ENCODE measurements around the gene PARS2. TPM values are rescaled to one million over a fixed set of nuclear protein-coding genes. Genes with fewer than 3 reads are reported as not detected.
A peak's percentile ranks its signal among the peaks of the same experiment; 100 is the strongest.

PARS2 gene
- total RNA-seq, 2 donors from 2014 or later, result 3.9 to 4.0 TPM

DNA sequence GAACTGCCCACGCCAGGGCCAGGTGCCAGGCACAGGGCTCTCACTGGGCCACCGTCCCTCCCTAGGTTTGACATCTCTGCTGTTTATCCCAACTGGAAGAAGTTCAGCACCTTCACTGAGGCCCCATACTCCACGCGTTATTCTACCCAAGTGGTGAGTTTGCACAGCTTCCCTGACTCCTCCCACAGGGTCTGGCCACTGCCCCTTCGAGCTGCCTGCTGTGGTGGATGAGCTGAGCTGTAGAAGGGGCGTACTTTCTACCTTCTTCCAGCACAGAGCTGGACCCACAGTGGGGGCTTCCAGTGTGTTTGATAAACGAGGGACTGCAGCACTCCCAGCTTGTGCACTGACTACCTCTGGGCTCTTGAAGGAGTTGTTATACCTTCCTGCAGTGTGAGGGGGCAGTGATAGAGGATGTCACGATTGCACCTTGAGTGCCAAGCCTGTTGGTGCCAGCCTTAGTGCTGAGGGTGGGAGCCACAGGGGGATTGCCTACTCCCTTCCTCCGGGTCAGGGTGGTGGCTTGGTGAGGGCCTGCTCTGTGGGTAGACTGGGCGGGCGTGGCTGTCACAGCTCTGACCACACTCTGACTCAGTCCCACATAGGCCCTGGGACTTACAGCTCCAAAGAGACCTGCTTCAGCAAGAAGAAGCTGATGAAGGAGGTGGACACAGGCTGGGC lies 42.7 kb upstream of the PARS2 start:
- Histone ChIP-seq H3K4me3 (no peak overlapping the region), H3K27me3 (no peaks in the 10 kb centered on the region), H3K4me1 (no peaks in the 10 kb centered on the region), H3K9me3 (no peaks in the 10 kb centered on the region), H3K36me3 (no peaks in the 10 kb centered on the region), H3K27ac (no peak overlapping the region)
- TF ChIP-seq, protein P1, sequence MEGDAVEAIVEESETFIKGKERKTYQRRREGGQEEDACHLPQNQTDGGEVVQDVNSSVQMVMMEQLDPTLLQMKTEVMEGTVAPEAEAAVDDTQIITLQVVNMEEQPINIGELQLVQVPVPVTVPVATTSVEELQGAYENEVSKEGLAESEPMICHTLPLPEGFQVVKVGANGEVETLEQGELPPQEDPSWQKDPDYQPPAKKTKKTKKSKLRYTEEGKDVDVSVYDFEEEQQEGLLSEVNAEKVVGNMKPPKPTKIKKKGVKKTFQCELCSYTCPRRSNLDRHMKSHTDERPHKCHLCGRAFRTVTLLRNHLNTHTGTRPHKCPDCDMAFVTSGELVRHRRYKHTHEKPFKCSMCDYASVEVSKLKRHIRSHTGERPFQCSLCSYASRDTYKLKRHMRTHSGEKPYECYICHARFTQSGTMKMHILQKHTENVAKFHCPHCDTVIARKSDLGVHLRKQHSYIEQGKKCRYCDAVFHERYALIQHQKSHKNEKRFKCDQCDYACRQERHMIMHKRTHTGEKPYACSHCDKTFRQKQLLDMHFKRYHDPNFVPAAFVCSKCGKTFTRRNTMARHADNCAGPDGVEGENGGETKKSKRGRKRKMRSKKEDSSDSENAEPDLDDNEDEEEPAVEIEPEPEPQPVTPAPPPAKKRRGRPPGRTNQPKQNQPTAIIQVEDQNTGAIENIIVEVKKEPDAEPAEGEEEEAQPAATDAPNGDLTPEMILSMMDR (IDR thresholded peaks at IDR 0.05), result no peak
- no peak for DNase-seq (ENCODE audit: low spot score)

DNA sequence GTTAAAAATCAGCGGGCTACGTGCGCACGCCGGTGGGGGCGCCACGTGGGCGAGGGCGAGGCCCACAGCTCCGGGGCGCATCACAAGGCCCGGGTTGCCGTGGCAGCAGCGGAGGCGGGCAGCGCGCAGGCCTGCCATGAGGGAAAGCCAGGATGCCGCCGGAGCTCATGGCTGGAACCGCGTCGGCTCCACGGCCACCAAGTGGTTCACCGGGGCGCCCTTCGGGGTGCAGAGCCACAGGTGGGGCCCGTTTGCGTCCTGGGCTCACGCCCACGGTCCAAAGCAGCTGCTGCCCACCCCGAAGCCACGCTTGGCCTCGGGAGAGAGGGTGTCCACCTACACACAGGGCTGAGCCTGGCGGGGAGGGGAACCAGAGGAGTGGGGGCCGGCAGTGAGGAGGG lies 41.7 kb upstream of the PARS2 start:
- no peak for DNase-seq (ENCODE audit: low spot score)
- no peak overlapping the region for H3K4me3 ChIP-seq
- no peak overlapping the region for H3K27ac ChIP-seq
- TF ChIP-seq, protein P1 (IDR thresholded peaks at IDR 0.05), result no peak
- H3K4me1 ChIP-seq, result peaks cover 0 to 8% of the 10 kb centered on the region in 2 donors
- H3K36me3 ChIP-seq, result no peaks in the 10 kb centered on the region
- peaks cover 0 to 3% of the 10 kb centered on the region in 2 donors for H3K27me3 ChIP-seq
- no peaks in the 10 kb centered on the region for H3K9me3 ChIP-seq

- Histone ChIP-seq H3K4me3 (no peak overlapping the region), H3K9me3 (no peaks in the 10 kb centered on the region), H3K27me3 (peaks cover 0 to 8% of the 10 kb centered on the region in 2 donors), H3K27ac (no peak overlapping the region), H3K4me1 (peaks cover 0 to 13% of the 10 kb centered on the region in 2 donors), H3K36me3 (no peaks in the 10 kb centered on the region)
- no peak for DNase-seq (ENCODE audit: low spot score)
- TF ChIP-seq, protein P1 (IDR thresholded peaks at IDR 0.05), result no peak
These were observed 41.1 kb upstream of the PARS2 start for GRCh38 chr1:54805466-54805865.

DNA sequence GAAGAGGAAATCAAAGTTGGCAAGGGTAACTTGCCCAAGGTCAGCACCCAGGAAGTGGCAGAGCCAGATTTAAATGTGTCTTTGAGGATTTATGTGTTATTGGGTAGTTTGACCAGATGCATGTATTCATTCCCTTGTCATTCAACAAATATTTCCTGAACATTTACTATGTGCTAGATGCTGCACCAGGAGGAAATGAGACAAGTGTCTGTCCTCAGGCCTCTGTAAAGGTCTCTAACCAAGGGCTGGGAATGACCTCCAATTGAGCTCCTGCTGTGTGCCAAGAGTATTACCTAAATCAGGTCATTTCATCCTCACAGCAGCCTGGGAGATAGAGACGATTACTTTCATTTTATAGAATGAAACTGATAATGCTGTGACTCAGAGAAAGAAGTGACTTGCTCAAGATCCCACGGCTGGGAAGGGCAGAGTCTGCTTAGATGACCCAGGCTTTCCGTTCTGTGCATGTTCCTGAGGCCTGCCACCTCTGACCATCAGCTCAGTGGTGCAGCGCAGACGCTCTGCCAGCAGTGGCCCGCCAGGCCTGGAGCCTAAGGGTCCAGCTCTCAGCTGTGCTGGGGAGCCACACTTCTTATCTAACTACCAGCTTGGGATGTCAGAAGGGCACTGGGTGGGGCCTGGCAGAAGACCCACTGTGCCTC lies 40.3 kb upstream of the PARS2 start:
- no peak overlapping the region for H3K27ac ChIP-seq
- no peaks in the 10 kb centered on the region for H3K9me3 ChIP-seq
- no peak for DNase-seq (ENCODE audit: low spot score)
- TF ChIP-seq, protein P1 (IDR thresholded peaks at IDR 0.05), result no peak
- no peaks in the 10 kb centered on the region for H3K36me3 ChIP-seq
- peaks cover 0 to 15% of the 10 kb centered on the region in 2 donors for H3K4me1 ChIP-seq
- H3K27me3 ChIP-seq, result peaks cover 0 to 10% of the 10 kb centered on the region in 2 donors
- no peak overlapping the region for H3K4me3 ChIP-seq

DNA sequence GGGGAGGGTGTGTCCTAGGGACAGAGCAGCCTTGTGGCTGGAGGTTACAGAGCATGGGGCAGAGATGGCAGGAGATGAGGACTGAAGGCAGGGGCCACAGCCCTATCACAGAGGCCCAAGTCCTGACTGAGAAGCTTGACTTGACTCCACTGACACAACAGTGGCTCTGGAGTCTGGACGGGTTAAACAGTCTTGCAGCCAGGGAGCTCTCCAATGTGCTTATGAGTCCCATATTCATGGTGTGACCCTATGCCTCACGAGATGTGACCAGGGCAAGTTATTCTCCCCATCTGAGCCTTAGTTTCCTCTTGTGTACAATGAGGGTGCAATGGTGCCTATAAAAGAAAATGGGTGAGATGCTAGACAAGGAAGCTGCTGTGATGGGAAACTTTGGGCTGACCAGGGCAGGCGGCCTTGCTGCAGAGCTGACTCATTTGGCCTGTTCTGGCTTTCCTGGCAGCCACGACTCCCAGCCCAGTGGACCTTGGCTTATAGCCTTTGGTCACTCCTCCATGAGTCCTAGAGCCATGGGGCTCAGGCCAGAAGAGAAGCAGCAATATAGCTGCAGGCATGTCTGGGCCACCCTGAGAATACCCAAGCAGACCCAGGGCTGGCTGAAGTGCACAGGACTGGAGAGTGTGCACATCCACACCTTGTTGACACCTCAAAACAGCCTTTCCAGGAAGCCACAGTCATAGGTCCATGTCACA lies 39.6 kb upstream of the PARS2 start:
- H3K4me1 ChIP-seq, result peaks cover 0 to 15% of the 10 kb centered on the region in 2 donors
- peaks cover 0 to 10% of the 10 kb centered on the region in 2 donors for H3K27me3 ChIP-seq
- H3K9me3 ChIP-seq, result no peaks in the 10 kb centered on the region
- TF ChIP-seq, protein P1 (IDR thresholded peaks at IDR 0.05), result no peak
- peak; percentile 66 for DNase-seq (ENCODE audit: low spot score)
- no peak overlapping the region for H3K4me3 ChIP-seq
- H3K36me3 ChIP-seq, result no peaks in the 10 kb centered on the region
- no peak overlapping the region for H3K27ac ChIP-seq
